Peyer's patch (tissue), 4 donors: ENCODE measurements around the gene MXRA8.

Source experiments
- CTCF ChIP-seq, 6 experiments: fragments of 450-650 bp in 4 of 6; fragments of 200-600 bp in 2 of 6; sonication (generic) in 1 of 6; IDR thresholded peaks; one replicate each; pipeline ENCODE4 v1.5.1; 2017 to 2019; ENCODE audit warnings: antibody characterized with exemption in 6 of 6, mild to moderate bottlenecking in 3 of 6, moderate library complexity in 1 of 6
- POLR2A ChIP-seq, 2 donors: fragments of 450-650 bp; IDR thresholded peaks; one replicate each; pipeline ENCODE4 v1.5.1; 2017; ENCODE audit warnings: antibody characterized with exemption in 2 of 2, mild to moderate bottlenecking in 2 of 2, moderate library complexity in 2 of 2

- no peak for TF ChIP-seq CTCF (IDR thresholded peaks at IDR 0.05)
- no peak for TF ChIP-seq POLR2A (IDR thresholded peaks at IDR 0.05)
Measured at GRCh38 chr1:1381294-1381693, 22.9 kb upstream of the MXRA8 start.
